T follicular helper cell (primary cell): ENCODE data around the gene ZNF697.

Source experiments
- DNase-seq: peaks from one replicate; pipeline ENCODE4 v3.0.0-alpha.2; 2020; ENCODE audit warnings: low read depth

The ZNF697 gene

DNA sequence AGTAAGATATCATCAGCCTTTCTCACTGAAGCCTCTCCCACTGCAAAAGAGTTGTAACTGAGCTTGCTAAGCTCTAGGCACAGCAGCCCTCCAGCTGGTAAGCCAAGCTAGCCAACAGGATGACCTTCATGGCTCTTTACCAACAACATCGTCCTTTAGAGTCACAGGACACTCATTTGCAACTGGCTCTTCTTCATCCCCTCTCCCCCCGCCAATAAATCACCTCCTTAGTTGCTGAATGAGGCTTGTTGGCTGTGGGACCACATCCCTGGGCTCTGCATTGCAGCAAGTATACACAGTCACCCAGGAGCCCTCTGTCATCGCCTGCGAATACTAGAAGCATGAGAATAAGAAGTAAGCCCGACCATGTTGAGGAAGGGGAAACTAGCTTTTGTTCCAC lies 16.0 kb upstream of the ZNF697 start:
- no peak for DNase-seq

DNA sequence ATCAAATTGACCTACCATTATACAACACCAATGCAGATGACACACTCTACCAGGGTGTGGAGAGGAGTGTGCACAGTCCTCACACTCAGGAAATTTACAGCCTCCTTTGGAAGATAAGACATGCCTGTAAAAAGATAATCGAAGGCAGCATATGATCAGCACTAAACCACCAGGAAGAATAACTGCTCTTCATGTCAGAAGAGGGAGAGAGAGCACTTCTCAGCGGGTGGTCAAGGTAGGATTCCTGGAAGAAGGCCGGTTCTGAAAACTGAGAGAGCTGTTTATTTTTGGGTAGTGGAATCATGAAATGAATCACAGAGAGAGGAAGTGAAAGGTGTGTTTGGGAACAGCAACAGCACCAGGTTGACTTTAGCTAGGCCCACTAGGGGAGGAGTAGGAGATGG lies 14.0 kb upstream of the ZNF697 start:
- no peak for DNase-seq

DNA sequence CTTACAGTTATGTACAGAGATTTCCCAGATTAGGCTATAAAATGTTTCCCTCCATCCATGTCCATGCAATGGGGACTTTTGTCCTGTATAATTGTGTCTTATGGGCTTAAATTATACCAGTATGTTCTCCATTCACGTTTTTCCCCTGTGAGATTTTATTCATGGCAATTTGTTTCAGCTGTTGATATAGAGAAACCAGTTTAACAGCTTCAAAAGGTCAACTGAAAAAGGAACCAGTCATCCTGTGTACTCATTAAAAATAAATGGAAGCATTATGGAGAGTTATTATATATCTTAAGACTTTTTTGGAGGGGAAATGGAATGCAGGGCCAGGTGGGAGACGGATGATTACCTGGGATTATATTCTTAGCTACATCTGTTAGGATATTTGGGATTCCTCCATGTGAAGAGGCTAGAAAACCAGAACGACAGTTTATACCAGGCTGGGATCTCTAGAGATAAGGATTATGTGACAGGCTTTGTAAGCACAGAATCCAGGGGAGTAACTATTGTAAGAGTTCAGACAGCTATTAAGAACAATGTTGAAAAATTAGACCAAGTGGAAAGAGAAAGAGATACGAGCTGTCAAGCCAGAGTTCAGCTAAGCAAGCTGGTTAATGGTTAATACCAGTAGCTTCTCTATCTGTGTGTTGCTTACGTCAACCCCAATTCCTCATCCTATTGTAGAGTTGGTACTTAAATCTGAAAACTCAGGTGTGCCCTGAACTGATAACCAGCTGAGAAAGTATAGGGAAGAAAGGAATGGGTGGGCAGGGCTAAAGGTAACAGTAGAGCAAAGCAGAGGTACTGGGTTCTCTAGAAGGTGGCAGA lies 12.4 kb upstream of the ZNF697 start:
- no peak for DNase-seq

GRCh38 chr1:119659628-119660027 lies 11.6 kb upstream of the ZNF697 start:
- DNase-seq: no peak

- DNase-seq: no peak
These were observed 8.4 kb upstream of the ZNF697 start for GRCh38 chr1:119656410-119656955.

- DNase-seq: no peak
These were observed 7.1 kb upstream of the ZNF697 start for GRCh38 chr1:119655154-119655553.

DNA sequence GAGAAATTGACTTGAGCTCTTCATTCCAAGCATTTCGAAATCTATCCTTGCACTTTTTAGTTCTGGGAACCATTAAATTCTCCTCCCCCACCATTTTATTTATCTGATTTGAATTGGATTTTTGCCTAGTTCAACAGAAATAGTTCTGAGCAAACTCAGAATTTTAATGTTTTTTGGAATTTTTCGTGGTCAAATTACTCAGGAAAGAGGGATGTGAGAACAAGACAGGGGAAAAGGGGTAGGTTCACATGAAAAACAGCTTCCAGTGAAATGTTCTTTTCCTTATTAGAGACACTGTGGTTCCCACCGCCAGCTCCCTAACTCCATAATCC lies 5.7 kb upstream of the ZNF697 start:
- no peak for DNase-seq

DNA sequence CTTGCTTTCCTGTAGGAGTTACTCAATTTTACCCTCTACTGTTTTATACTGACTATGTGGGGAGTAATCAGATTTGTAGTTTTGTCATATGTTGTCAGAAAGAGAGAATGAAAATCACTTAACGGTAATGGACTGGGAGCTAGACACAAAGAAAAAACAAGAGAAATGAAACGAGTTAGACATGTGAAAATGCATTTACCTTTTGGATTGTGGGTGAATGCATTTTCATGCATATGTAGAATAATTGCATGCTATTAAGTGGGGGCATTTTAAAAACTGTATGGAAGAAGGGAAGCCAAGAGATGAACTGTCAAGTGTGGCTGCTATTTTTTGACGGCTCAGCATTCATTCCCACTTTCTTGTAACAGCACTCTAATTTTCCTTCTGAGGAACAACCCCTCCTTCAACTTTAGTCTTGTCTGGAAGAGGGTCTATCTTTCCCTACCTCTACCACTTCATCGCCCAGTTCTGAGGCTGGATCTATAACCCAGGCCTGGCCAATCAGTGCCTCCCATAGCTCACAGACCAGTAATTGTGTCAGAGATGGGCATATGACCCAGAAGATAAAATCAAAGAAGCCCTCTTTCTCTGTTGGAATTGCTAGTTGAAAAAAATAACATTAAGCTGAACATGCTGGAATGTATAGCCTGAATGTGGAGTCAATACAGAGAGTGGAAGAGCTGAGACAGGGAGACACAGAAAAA lies 5.2 kb upstream of the ZNF697 start:
- no peak for DNase-seq

GRCh38 chr1:119652587-119652986 lies 4.5 kb upstream of the ZNF697 start:
- no peak for DNase-seq

- no peak for DNase-seq
These were observed 3.6 kb upstream of the ZNF697 start for GRCh38 chr1:119651641-119652040.

DNA sequence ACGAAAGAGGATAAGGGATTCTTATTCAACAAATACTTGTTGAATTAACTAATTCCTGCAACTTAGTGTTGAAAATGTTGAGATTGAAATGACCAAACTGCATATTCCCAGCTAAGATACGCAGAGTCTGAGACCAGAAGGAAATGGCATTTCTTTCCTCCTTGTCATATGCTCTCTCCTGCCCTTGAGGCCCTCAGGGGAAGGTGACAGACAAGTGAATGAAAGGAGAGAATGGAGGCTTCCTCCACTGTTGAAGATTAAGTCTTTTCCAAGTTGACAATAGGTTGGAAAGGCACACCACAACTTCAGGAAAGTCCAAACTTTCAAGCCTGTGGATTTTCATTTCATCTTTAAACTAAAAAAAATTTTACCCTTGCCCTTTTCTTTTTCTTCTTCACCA lies 3.1 kb upstream of the ZNF697 start:
- no peak for DNase-seq

DNA sequence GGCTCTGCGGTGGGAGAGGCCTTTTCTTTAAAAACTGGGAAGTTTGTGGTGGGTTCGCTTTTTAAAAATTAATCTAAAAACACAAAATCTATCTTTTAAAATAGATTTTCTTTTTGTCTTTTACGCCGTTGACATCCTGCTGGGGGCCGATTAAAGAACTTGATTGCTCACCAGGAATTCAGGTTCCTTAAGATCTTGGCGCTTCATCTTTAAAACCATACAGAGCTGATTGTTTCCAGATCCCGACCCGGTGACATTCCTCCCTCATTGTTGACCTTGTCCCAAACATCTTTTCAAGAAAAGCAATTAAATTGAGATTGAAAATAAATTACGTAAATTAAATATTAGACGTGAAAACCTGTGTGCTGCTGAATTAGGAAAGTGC lies 546 bp upstream of the ZNF697 start:
- no peak for DNase-seq

- no peak for DNase-seq
These were observed 785 bp downstream of the ZNF697 start for GRCh38 chr1:119647228-119647733.

- no peak for DNase-seq
These were observed 1.4 kb downstream of the ZNF697 start for GRCh38 chr1:119646521-119647227.

GRCh38 chr1:119639109-119639508 lies 9.0 kb downstream of the ZNF697 start:
- DNase-seq: no peak

DNA sequence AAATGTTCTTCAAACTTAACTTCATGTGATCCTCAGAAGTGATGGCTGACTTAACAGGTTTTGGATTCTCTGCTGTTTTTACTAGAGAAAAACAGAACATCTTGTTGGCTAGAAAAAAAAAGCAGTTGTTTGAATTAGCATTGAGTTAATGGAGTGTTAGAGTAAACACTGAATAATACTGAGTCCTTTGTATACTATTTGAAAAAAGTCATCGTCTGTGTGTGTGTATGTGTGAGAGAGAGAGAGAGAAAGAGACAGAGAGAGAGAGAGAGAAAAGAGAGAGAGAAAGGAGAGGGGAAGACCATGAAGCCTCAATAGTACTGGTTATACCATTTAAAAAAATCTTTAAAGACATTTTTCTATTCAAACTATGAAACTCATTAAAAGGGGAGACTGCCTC lies 10.4 kb downstream of the ZNF697 start:
- no peak for DNase-seq

- no peak for DNase-seq
These were observed 11.5 kb downstream of the ZNF697 start for GRCh38 chr1:119636491-119637089.

- DNase-seq: no peak
These were observed 12.2 kb downstream of the ZNF697 start for GRCh38 chr1:119635811-119636390.

DNA sequence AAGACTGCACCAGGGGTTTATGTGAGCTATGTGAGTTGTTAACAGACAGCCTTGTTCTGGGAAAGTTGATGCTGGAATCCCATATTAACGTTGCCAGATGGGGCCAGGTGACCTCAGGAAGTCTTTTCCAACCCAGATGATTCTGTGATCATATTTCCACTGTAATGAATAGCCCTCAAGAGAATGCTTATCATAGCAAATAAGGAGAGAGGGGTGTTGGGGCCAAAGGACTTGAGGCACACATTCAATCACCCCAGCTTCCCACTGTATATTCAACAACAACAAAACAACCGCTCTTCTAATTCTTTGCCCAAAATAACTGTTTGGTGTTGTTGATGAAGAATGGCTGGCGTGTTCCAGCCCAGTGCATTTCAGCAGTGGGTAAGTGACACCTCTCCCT lies 14.1 kb downstream of the ZNF697 start:
- DNase-seq: no peak

DNA sequence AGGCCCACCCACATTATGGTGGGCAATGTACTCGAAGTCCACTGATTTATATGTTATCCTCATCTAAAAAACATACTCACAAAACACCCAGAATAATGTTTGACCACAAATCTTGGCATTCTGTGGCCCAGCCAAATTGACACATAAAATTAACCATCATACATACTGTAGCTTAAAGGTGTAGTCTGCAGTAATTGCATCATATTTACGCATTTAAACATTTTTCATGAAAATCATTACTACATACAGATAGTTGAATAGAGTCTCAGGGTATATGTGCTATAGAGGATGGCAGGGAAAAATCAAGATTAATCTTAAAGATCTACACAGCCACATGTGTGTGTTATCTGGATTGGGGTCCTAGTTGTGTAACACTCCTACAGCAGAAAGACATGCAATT lies 14.5 kb downstream of the ZNF697 start:
- DNase-seq: no peak

GRCh38 chr1:119632841-119633240 lies 15.2 kb downstream of the ZNF697 start:
- no peak for DNase-seq

DNA sequence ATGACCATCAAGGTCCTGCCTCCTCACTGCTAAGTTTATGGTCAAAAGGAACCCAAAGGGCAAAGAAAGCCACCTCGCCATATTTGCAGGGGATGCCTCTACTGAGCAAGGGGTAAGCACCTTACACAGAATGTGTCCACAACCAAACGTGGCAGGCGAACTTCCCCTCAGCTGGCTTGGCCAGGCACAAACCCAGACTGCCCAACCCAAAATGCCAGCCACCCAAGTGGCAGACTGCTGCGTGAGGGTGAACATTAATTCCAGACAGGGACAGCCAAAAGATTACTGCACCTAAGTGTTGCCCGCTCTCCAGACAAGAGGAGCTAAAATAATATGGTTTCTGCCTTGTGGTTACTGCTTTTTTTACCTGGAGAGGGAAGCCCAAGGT lies 16.0 kb downstream of the ZNF697 start:
- no peak for DNase-seq
